ENCODE results near the gene SWSAP1.

GRCh38 chr19:11416346-11417052 is 42.0 kb downstream of the SWSAP1 start:
- TF ChIP-seq POLR2A (IDR thresholded peaks at IDR 0.05), result no peak
- TF ChIP-seq CTCF (IDR thresholded peaks at IDR 0.05), result no peak
